Stomach (tissue), 9 donors: ENCODE data around the gene FUZ. TPM values are rescaled to one million over a fixed set of nuclear protein-coding genes. Genes with fewer than 3 reads are reported as not detected.

Experiments used
- DNase-seq, 2 donors: peaks; one replicate each; pipeline versions ENCODE4 v3.0.0 to v3.0.0-alpha.2; 2013 to 2019
- H3K27ac ChIP-seq, 5 donors: fragments of 200-600 bp in 4 of 5; sonication (generic) in 4 of 5; one replicate each; pipeline ENCODE4 v1.5.1; 2013 to 2019; ENCODE audit warnings: mild to moderate bottlenecking in 1 of 5, moderate library complexity in 1 of 5
- H3K27me3 ChIP-seq, 3 donors: fragments of 200-600 bp; sonication (generic); one replicate each; pipeline ENCODE4 v1.5.1; 2017 to 2019; ENCODE audit warnings: mixed run types in 1 of 3
- H3K36me3 ChIP-seq, 4 donors: fragments of 200-600 bp; sonication (generic); 1 replicate in 3 of 4; 2 replicates in 1 of 4; pipeline ENCODE4 v1.5.1; 2016 to 2019
- H3K4me1 ChIP-seq, 4 donors: fragments of 200-600 bp; sonication (generic); one replicate each; pipeline ENCODE4 v1.5.1; 2016 to 2019
- H3K4me3 ChIP-seq, 4 donors: fragments of 200-600 bp; sonication (generic) in 3 of 4; one replicate each; pipeline ENCODE4 v1.5.1; 2016 to 2019; ENCODE audit warnings: mild to moderate bottlenecking in 1 of 4
- H3K9me3 ChIP-seq, 4 donors: fragments of 200-600 bp; sonication (generic); one replicate each; pipeline ENCODE4 v1.5.1; 2016 to 2019
- CTCF ChIP-seq, 7 experiments: fragments of 450-650 bp in 4 of 7; fragments of 200-600 bp in 3 of 7; sonication (generic) in 3 of 7; IDR thresholded peaks; one replicate each; pipeline ENCODE4 v1.5.1; 2016 to 2019; ENCODE audit warnings: antibody characterized with exemption in 7 of 7, control low read depth in 2 of 7, mild to moderate bottlenecking in 1 of 7
- EP300 ChIP-seq: sonication (generic); formaldehyde crosslinking; IDR thresholded peaks from one replicate; pipeline ENCODE4 v1.6.1; 2017; ENCODE audit warnings: antibody characterized with exemption
- POLR2A ChIP-seq, 4 donors: fragments of 450-650 bp; IDR thresholded peaks; one replicate each; pipeline ENCODE4 v1.6.1; 2016; ENCODE audit warnings: antibody characterized with exemption in 4 of 4, control low read depth in 2 of 4, mild to moderate bottlenecking in 1 of 4, moderate library complexity in 1 of 4
- POLR2AphosphoS5 ChIP-seq, 3 donors: sonication (generic); formaldehyde crosslinking; IDR thresholded peaks; one replicate each; pipeline ENCODE4 v1.6.1; 2016; ENCODE audit warnings: antibody characterized with exemption in 3 of 3
- WGBS, 5 donors: extraction: QIAGEN DNeasy Blood & Tissue Kit in 3 of 5; methylation state at CpG; one replicate each; pipeline versions ENCODE4 v1.1.5 to v1.1.7; 2013 to 2018; 5-methylcytosine and 5-hydroxymethylcytosine counted together
- intact Hi-C: fragments of 100-400 bp; cut with DNase I; formaldehyde crosslinking; loops from one replicate; pipeline ENCODE4 v1.15.1; 2023; ENCODE audit warnings: low total_unique reads
- polyA plus RNA-seq, 3 donors: library from polyadenylated mRNA; stranded (reverse); fragments of 200-250 nt; gene quantifications; one replicate each; pipeline ENCODE4 v1.2.3, GENCODE V29; 2013
- total RNA-seq, 5 donors: library from RNA; depleted of rRNA; stranded (reverse); fragments of >200 nt; gene quantifications; one replicate each; pipeline versions ENCODE4 v1.1.0 to v1.2.3, GENCODE V29; 2014 to 2016
- donor health status: healthy with polysubstance abuse.
- donor health status: Bipolar disorder and iron deficiency.
- donor health status: healthy.

FUZ gene
- total and polyA plus RNA-seq, 8 donors = 1.2 to 37.4 (median 15.5) TPM

GRCh38 chr19:49791776-49792445, 21.2 kb downstream of the FUZ start:
- peaks cover 0 to 18% (median 3%) of the 10 kb centered on the region in 4 donors for H3K4me1 ChIP-seq
- no peak overlapping the region for H3K4me3 ChIP-seq
- WGBS, 5 donors = 89 to 98% (median 95%) methylated on average over 15 to 26 of the region's 26 CpGs
- intact Hi-C loops = loop anchor here (10.0 kb wide), 1 partner anchor 87 kb away; no protein-coding TSS in a partner anchor
- TF ChIP-seq POLR2A (IDR thresholded peaks at IDR 0.05) = no peak
- TF ChIP-seq EP300 = no peak
- no peak for TF ChIP-seq CTCF (IDR thresholded peaks at IDR 0.05)
- TF ChIP-seq POLR2AphosphoS5 (IDR thresholded peaks at IDR 0.05) = no peak
- no peaks in the 10 kb centered on the region for H3K9me3 ChIP-seq
- peak overlapping the region in 2 of 5 donors; percentile 8 to 41 for H3K27ac ChIP-seq
- no peaks in the 10 kb centered on the region for H3K27me3 ChIP-seq
- DNase-seq = no peak
- peaks cover 65 to 99% (median 97%) of the 10 kb centered on the region in 4 donors for H3K36me3 ChIP-seq

GRCh38 chr19:49790866-49791265, 22.2 kb downstream of the FUZ start:
- peak in 1 of 2 donors; percentile 43 for DNase-seq
- intact Hi-C loops = loop anchor here (10.0 kb wide), 1 partner anchor 86 kb away; no protein-coding TSS in a partner anchor
- Histone ChIP-seq H3K4me3 (no peak overlapping the region), H3K27me3 (no peaks in the 10 kb centered on the region), H3K9me3 (no peaks in the 10 kb centered on the region), H3K27ac (peak overlapping the region in 1 of 5 donors; percentile 41), H3K4me1 (peaks cover 0 to 25% (median 9%) of the 10 kb centered on the region in 4 donors), H3K36me3 (peaks cover 54 to 99% (median 97%) of the 10 kb centered on the region in 4 donors)
- 67 to 74% (median 73%) methylated on average over 9 of the region's 9 CpGs for WGBS, 5 donors
- TF ChIP-seq POLR2AphosphoS5 (IDR thresholded peaks at IDR 0.05) (peak in 1 of 3 donors; percentile 11), CTCF (IDR thresholded peaks at IDR 0.05) (no peak)

GRCh38 chr19:49788857-49789256, 24.2 kb downstream of the FUZ start:
- WGBS, 5 donors = 83 to 94% (median 87%) methylated on average over 8 to 10 of the region's 10 CpGs
- Histone ChIP-seq H3K36me3 (peaks cover 48 to 99% (median 97%) of the 10 kb centered on the region in 4 donors), H3K4me3 (no peak overlapping the region), H3K27me3 (no peaks in the 10 kb centered on the region), H3K4me1 (peaks cover 0 to 25% (median 10%) of the 10 kb centered on the region in 4 donors), H3K9me3 (no peaks in the 10 kb centered on the region), H3K27ac (no peak overlapping the region)
- intact Hi-C loops = no loop called here
- TF ChIP-seq POLR2A (IDR thresholded peaks at IDR 0.05) (no peak), CTCF (IDR thresholded peaks at IDR 0.05) (no peak), POLR2AphosphoS5 (IDR thresholded peaks at IDR 0.05) (no peak), EP300 (no peak)
- DNase-seq = no peak

- H3K27ac ChIP-seq = no peak overlapping the region
- peaks cover 0 to 25% (median 10%) of the 10 kb centered on the region in 4 donors for H3K4me1 ChIP-seq
- 70 to 94% (median 82%) methylated on average over 5 of the region's 5 CpGs for WGBS, 5 donors
- H3K36me3 ChIP-seq = peaks cover 49 to 99% (median 97%) of the 10 kb centered on the region in 4 donors
- intact Hi-C loops = no loop called here
- no peak for TF ChIP-seq POLR2A (IDR thresholded peaks at IDR 0.05)
- no peak for TF ChIP-seq EP300
- TF ChIP-seq CTCF (IDR thresholded peaks at IDR 0.05) = no peak
- no peak for TF ChIP-seq POLR2AphosphoS5 (IDR thresholded peaks at IDR 0.05)
- no peaks in the 10 kb centered on the region for H3K9me3 ChIP-seq
- H3K4me3 ChIP-seq = no peak overlapping the region
- DNase-seq = no peak
- H3K27me3 ChIP-seq = no peaks in the 10 kb centered on the region
Observed at GRCh38 chr19:49787746-49788145, 25.3 kb downstream of the FUZ start.
